Ovary (tissue), 9 donors: ENCODE measurements around the gene MKNK1. TPM values are rescaled to one million over a fixed set of nuclear protein-coding genes. Genes with fewer than 3 reads are reported as not detected.

Experiments used
- DNase-seq, 5 donors: peaks; one replicate each; pipeline ENCODE4 v3.0.0-alpha.2; 2019 to 2020
- H3K27ac ChIP-seq, 2 donors: fragments of 200-600 bp; one replicate each; pipeline versions ENCODE4 v1.5.1 to v1.8.0; 2019 to 2022
- H3K27me3 ChIP-seq: fragments of 200-600 bp; one replicate; pipeline ENCODE4 v1.8.0; 2022
- H3K36me3 ChIP-seq: fragments of 200-600 bp; sonication (generic); one replicate; pipeline ENCODE4 v1.5.1; 2019
- H3K4me1 ChIP-seq: one replicate; pipeline ENCODE4 v1.8.1; 2013; ENCODE audit warnings: mild to moderate bottlenecking, moderate library complexity; ENCODE audit not compliant: insufficient read depth
- H3K4me3 ChIP-seq: fragments of 200-600 bp; sonication (generic); one replicate; pipeline ENCODE4 v1.5.1; 2017
- H3K9me3 ChIP-seq, 2 donors: fragments of 200-600 bp in 1 of 2; sonication (generic) in 1 of 2; one replicate each; pipeline versions ENCODE4 v1.5.1 to v1.8.1; 2013 to 2019; ENCODE audit warnings: mild to moderate bottlenecking in 1 of 2, moderate library complexity in 1 of 2
- EP300 ChIP-seq: sonication (generic); formaldehyde crosslinking; IDR thresholded peaks from one replicate; pipeline ENCODE4 v1.6.1; 2017; ENCODE audit warnings: antibody characterized with exemption
- POLR2A ChIP-seq: fragments of 450-650 bp; IDR thresholded peaks from one replicate; pipeline ENCODE4 v1.6.1; 2017; ENCODE audit warnings: antibody characterized with exemption, mild to moderate bottlenecking, moderate library complexity
- WGBS, 3 donors: extraction: QIAGEN DNeasy Blood & Tissue Kit in 1 of 3; methylation state at CpG; one replicate each; pipeline versions ENCODE4 v1.1.5 to v1.1.7; 2013 to 2017; 5-methylcytosine and 5-hydroxymethylcytosine counted together
- intact Hi-C, 4 donors: fragments of 100-400 bp; cut with DNase I; formaldehyde crosslinking; loops; one replicate each; pipeline versions ENCODE4 v1.11.0 to v1.15.1; 2022 to 2023
- polyA plus RNA-seq, 2 donors: library from polyadenylated mRNA; stranded (reverse); fragments of 200-250 nt in 1 of 2; fragments of 350-450 nt in 1 of 2; fragmentation: Illumina TruSeq in 1 of 2; extraction: RNeasy Lipid Tissue Mini Kit (QIAGEN cat#74804) in 1 of 2; gene quantifications; one replicate each; pipeline ENCODE4 v1.2.3, GENCODE V29; 2013 to 2014
- total RNA-seq, 7 donors: library from RNA; depleted of rRNA in 2 of 7; stranded (reverse); fragments of >200 nt in 2 of 7; fragmentation: NEBNext Ultra II Directional in 3 of 7; extraction: Animal tissue kit (Norgen Biotek cat#: 25700) in 3 of 7; gene quantifications; one replicate each; pipeline versions ENCODE4 v1.1.0 to v1.2.4, GENCODE V29; 2016 to 2023
- TF ChIP-seq, protein P1 (sequence below), 3 donors: fragments of 450-650 bp in 2 of 3; fragments of 200-600 bp in 1 of 3; IDR thresholded peaks; one replicate each; pipeline versions ENCODE4 v1.5.1 to v1.8.0; 2016 to 2022; ENCODE audit warnings: antibody characterized with exemption in 3 of 3, mild to moderate bottlenecking in 1 of 3
- donor health status: DM: no; HTN: no; CAD: no; lungs with moderate emphysema.
- donor health status: DM: no; HTN: no; CAD: no.
- donor health status: Bipolar disorder and iron deficiency.
- donor health status: DM: yes; HTN: yes; CAD: no.
- donor health status: DM: no; HTN: no; CAD: no.
- donor health status: DM: yes; HTN: yes; CAD: no.

MKNK1 gene
- total and polyA plus RNA-seq, 9 donors: 21.0 to 39.3 (median 24.9) TPM

DNA sequence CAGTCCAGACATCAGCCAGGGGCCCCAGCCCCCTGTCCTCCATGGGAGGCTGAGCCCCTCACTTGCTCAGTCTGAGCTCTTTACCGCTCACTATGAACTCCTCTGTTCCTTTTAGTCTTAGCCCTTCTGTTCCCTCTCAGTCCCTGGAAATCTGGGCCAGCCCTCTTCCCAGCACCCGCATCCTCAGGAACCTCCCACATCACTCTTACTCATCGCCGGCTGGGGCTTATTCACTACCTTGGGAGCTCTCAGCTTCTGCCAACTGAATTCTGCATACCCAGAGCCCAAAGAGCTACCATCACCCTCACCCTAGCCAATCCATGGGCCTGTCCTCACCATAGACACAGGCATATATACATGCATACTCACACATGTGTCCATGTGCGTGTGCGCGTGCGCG is 64.1 kb downstream of the MKNK1 start:
- no peaks in the 10 kb centered on the region for H3K4me1 ChIP-seq
- no peaks in the 10 kb centered on the region for H3K27me3 ChIP-seq
- TF ChIP-seq POLR2A (no peak), EP300 (no peak)
- TF ChIP-seq, protein P1, sequence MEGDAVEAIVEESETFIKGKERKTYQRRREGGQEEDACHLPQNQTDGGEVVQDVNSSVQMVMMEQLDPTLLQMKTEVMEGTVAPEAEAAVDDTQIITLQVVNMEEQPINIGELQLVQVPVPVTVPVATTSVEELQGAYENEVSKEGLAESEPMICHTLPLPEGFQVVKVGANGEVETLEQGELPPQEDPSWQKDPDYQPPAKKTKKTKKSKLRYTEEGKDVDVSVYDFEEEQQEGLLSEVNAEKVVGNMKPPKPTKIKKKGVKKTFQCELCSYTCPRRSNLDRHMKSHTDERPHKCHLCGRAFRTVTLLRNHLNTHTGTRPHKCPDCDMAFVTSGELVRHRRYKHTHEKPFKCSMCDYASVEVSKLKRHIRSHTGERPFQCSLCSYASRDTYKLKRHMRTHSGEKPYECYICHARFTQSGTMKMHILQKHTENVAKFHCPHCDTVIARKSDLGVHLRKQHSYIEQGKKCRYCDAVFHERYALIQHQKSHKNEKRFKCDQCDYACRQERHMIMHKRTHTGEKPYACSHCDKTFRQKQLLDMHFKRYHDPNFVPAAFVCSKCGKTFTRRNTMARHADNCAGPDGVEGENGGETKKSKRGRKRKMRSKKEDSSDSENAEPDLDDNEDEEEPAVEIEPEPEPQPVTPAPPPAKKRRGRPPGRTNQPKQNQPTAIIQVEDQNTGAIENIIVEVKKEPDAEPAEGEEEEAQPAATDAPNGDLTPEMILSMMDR (IDR thresholded peaks at IDR 0.05): no peak
- no peak for DNase-seq
- H3K27ac ChIP-seq: no peak overlapping the region
- no peaks in the 10 kb centered on the region for H3K9me3 ChIP-seq
- no peaks in the 10 kb centered on the region for H3K36me3 ChIP-seq
- no peak overlapping the region for H3K4me3 ChIP-seq
- intact Hi-C loops: loop anchor here in 2 of 4 donors (10.0 kb wide), 1 partner anchor 185 kb away; no protein-coding TSS in a partner anchor
- 54 to 78% (median 68%) methylated on average over 9 of the region's 9 CpGs for WGBS, 3 donors

DNA sequence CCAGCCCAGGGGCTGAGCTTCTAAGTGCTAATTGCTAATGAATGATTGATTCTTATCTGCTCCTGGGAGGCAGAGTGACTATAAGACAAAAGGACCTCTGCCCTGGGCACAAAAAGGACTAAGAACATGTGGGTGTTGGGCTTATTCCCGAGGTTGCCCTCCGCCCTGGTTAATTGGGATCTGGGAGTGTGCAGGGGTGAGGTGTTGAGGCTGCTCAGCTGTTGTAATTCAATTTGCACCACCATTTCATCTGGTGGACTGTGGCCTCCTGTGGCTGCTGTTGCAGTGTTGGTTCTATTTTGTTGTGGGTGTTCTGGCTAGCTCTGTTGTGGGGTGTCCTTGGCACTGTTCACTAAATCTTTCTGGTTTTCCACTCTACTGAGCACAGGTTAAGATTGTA is 65.9 kb downstream of the MKNK1 start:
- TF ChIP-seq EP300 (no peak), POLR2A (no peak)
- TF ChIP-seq, protein P1 (IDR thresholded peaks at IDR 0.05): no peak

DNA sequence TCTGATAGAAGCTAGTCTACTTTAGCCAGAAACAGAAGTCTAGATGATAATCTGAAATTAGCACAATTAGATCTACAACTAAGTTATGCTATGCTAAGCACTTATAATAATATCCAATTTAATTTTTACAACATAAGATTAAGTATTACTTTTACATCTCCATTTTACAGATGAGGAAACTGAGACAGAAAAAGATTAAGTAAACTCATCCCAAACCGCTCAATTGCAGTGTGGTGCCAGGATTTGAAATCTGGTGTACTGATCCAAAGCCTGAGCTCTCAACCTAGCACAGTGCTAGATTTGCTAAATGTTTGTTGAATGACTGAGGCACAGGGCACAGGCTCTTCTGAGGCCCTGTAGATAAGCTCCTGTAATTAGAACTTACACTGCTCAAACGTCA is 66.4 kb downstream of the MKNK1 start:
- Histone ChIP-seq H3K36me3 (no peaks in the 10 kb centered on the region), H3K4me1 (no peaks in the 10 kb centered on the region), H3K27ac (no peak overlapping the region), H3K27me3 (no peaks in the 10 kb centered on the region), H3K9me3 (no peaks in the 10 kb centered on the region), H3K4me3 (no peak overlapping the region)
- 65 to 73% (median 65%) methylated on average over 2 of the region's 2 CpGs for WGBS, 3 donors
- DNase-seq: no peak
- intact Hi-C loops: loop anchor here in 2 of 4 donors (10.0 kb wide), 1 partner anchor 187 kb away; no protein-coding TSS in a partner anchor
- TF ChIP-seq, protein P1 (IDR thresholded peaks at IDR 0.05): no peak
- TF ChIP-seq EP300 (no peak), POLR2A (no peak)

More for the DNA sequence above, 65.9 kb downstream of the MKNK1 start:
- H3K27ac ChIP-seq: no peak overlapping the region
- intact Hi-C loops: loop anchor here in 2 of 4 donors (10.0 kb wide), 1 partner anchor 187 kb away; no protein-coding TSS in a partner anchor
- H3K27me3 ChIP-seq: no peaks in the 10 kb centered on the region
- no peaks in the 10 kb centered on the region for H3K9me3 ChIP-seq
- no peaks in the 10 kb centered on the region for H3K36me3 ChIP-seq
- no peaks in the 10 kb centered on the region for H3K4me1 ChIP-seq
- no peak overlapping the region for H3K4me3 ChIP-seq
- WGBS, 3 donors: 50 to 70% (median 61%) methylated on average over 2 of the region's 2 CpGs
- DNase-seq: no peak

DNA sequence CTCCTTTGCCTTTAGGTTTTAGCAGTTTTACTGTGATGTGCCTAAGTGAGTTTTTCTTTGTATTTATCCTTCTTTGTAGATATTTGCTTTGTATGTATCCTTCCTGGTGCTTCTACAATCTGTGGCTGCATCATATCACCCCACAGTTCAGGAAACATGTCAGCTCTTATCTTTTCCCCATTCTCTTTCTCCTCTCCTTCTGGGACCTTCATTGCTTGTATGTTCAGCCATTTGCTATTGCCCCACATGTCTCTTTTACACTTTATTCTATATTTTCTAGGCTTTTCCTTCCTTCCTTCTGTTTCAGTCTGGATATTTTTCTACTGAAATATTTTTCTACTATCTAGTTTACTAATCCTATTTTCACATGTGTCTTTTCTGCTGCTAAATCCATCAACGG is 67.5 kb downstream of the MKNK1 start:
- intact Hi-C loops: loop anchor here in 2 of 4 donors (10.0 kb wide), 1 partner anchor 188 kb away; no protein-coding TSS in a partner anchor
- WGBS, 3 donors: 94 to 97% (median 95%) methylated on average over 1 of the region's 1 CpG
- no peak for TF ChIP-seq POLR2A
- TF ChIP-seq EP300: no peak
- TF ChIP-seq, protein P1 (IDR thresholded peaks at IDR 0.05): no peak

More for the DNA sequence above, 67.5 kb downstream of the MKNK1 start:
- H3K4me3 ChIP-seq: no peak overlapping the region
- H3K27me3 ChIP-seq: no peaks in the 10 kb centered on the region
- H3K4me1 ChIP-seq: no peaks in the 10 kb centered on the region
- no peaks in the 10 kb centered on the region for H3K9me3 ChIP-seq
- H3K36me3 ChIP-seq: no peaks in the 10 kb centered on the region
- H3K27ac ChIP-seq: no peak overlapping the region
- DNase-seq: no peak
